GM12874 (cell line): Measurements from ENCODE around the gene MEN1.

Experiments used
- CTCF ChIP-seq: IDR thresholded peaks from 2 replicates; pipeline ENCODE4 v1.5.1; 2011; ENCODE audit warnings: low read depth, mild to moderate bottlenecking, control low read depth, low read length, moderate library complexity; ENCODE audit not compliant: insufficient read depth

Gene MEN1

GRCh38 chr11:64793271-64794160 is 16.8 kb downstream of the MEN1 start:
- TF ChIP-seq CTCF: no peak

GRCh38 chr11:64792482-64792881 is 17.9 kb downstream of the MEN1 start:
- no peak for TF ChIP-seq CTCF

GRCh38 chr11:64791781-64792291 is 18.5 kb downstream of the MEN1 start:
- no peak for TF ChIP-seq CTCF

GRCh38 chr11:64790205-64791095 is 19.9 kb downstream of the MEN1 start:
- no peak for TF ChIP-seq CTCF

- TF ChIP-seq CTCF: no peak
Measured at GRCh38 chr11:64789331-64790204, 20.8 kb downstream of the MEN1 start.

- no peak for TF ChIP-seq CTCF
Measured at GRCh38 chr11:64788321-64789215, 21.8 kb downstream of the MEN1 start.
